Activated CD4-positive, alpha-beta T cell treated with anti-CD3 and anti-CD28 coated beads, Interleukin-2, amount 50 U/mL, for 4 hours (primary cell): ENCODE results near the gene SLC47A2.

Experiments used
- DNase-seq, 2 experiments: peaks; one replicate each; pipeline ENCODE4 v3.0.0-alpha.2; 2020

The SLC47A2 gene

GRCh38 chr17:19661121-19661520 is 55.3 kb downstream of the SLC47A2 start:
- DNase-seq = no peak

GRCh38 chr17:19660219-19660870 is 56.0 kb downstream of the SLC47A2 start:
- no peak for DNase-seq

GRCh38 chr17:19659366-19660177 is 56.8 kb downstream of the SLC47A2 start:
- DNase-seq = no peak

GRCh38 chr17:19656851-19657581 is 59.4 kb downstream of the SLC47A2 start:
- no peak for DNase-seq

GRCh38 chr17:19656336-19656735 is 60.0 kb downstream of the SLC47A2 start:
- no peak for DNase-seq

- no peak for DNase-seq
Observed at GRCh38 chr17:19654896-19655295, 61.5 kb downstream of the SLC47A2 start.

GRCh38 chr17:19654342-19654886 is 62.0 kb downstream of the SLC47A2 start:
- no peak for DNase-seq

GRCh38 chr17:19652595-19652994 is 63.8 kb downstream of the SLC47A2 start:
- no peak for DNase-seq

- no peak for DNase-seq
Observed at GRCh38 chr17:19651451-19652238, 64.7 kb downstream of the SLC47A2 start.

- no peak for DNase-seq
Observed at GRCh38 chr17:19650826-19651225, 65.6 kb downstream of the SLC47A2 start.

GRCh38 chr17:19649274-19649541 is 67.2 kb downstream of the SLC47A2 start:
- no peak for DNase-seq

GRCh38 chr17:19648475-19649273 is 67.7 kb downstream of the SLC47A2 start, which contains the start of gene ALDH3A2:
Gene ALDH3A2, plus strand, starts transcription at chr17:19648751. Its CDS starts 221 bp downstream, at chr17:19648972.
- DNase-seq = peak; percentile 92 to 93

GRCh38 chr17:19647697-19648474 is 68.5 kb downstream of the SLC47A2 start:
- DNase-seq = peak; percentile 12 to 13

GRCh38 chr17:19646788-19647696 is 69.3 kb downstream of the SLC47A2 start:
- no peak for DNase-seq

GRCh38 chr17:19645734-19646201 is 70.6 kb downstream of the SLC47A2 start:
- peak; percentile 19 to 23 for DNase-seq

- DNase-seq = no peak
Observed at GRCh38 chr17:19644493-19645210, 71.7 kb downstream of the SLC47A2 start.

GRCh38 chr17:19642373-19642893 is 74.0 kb downstream of the SLC47A2 start:
- no peak for DNase-seq

GRCh38 chr17:19641687-19642372 is 74.6 kb downstream of the SLC47A2 start:
- no peak for DNase-seq
